ENCODE measurements around the gene STING1. TPM values are rescaled to one million over a fixed set of nuclear protein-coding genes. Genes with fewer than 3 reads are reported as not detected.

STING1 gene
- total and polyA plus RNA-seq, 2 of the 13 experiments (the other 11 are each of a cell fraction or from before 2014, with no cell fraction given) = 1.3 to 4.4 TPM

- 0 out of 4 replicates have a peak, but pooled peaks of 1 of the 2 experiments have one; percentile 31 for TF ChIP-seq ATF4 (CRISPR knock-in tag; IDR thresholded peaks at IDR 0.05)
- TF ChIP-seq ELF4 (CRISPR knock-in tag; IDR thresholded peaks at IDR 0.05; ENCODE audit: borderline replicate concordance) = 0 out of 2 replicates have a peak, but pooled peaks have one; percentile 60
- TF ChIP-seq PBX2 (CRISPR knock-in tag; IDR thresholded peaks at IDR 0.05) = no peak
- peak; percentile 76; the same call in 1 of the 2 replicates for TF ChIP-seq ZNF350 (CRISPR knock-in tag; IDR thresholded peaks at IDR 0.05; ENCODE audit: borderline replicate concordance, low read depth)
- TF ChIP-seq JARID2 (CRISPR knock-in tag; IDR thresholded peaks at IDR 0.05; ENCODE audit: insufficient replicate concordance) = peak; percentile 65
- no peak for TF ChIP-seq PCBP2 (optimal IDR thresholded peaks at IDR 0.05; ENCODE audit: low read depth, low read length, poor library complexity, severe bottlenecking)
- TF ChIP-seq ZNF337 (CRISPR knock-in tag; IDR thresholded peaks at IDR 0.05; ENCODE audit: borderline replicate concordance, low read depth) = peak; percentile 69; the same call in 1 of the 2 replicates
These were observed 43.3 kb downstream of the STING1 start, which contains the start of gene DNAJC18 (continued) for GRCh38 chr5:139439013-139439903.

- ChIA-PET POLR2A (interaction anchor here (0.8 to 2.4 kb wide), 19 partner anchors 8 to 145 kb away, joined by 3 to 52 read pairs (median 4); partner anchors contain the start of genes MATR3, SPATA24, STING1 and UBE2D2), CTCF (ENCODE audit: low intra/inter-chr PET ratio, low total read pairs) (no interaction called here)
- Histone ChIP-seq H3K9ac (ENCODE audit: insufficient read depth, low read depth, low read length) (peak overlapping the region; percentile 49), H3K36me3 (replicated peaks in 1 of 2; ENCODE audit: control insufficient read depth in 1 of 2, insufficient read depth in 2 of 2, low read length in 2 of 2) (no peaks in the 10 kb centered on the region), H3K4me1 (ENCODE audit: insufficient read depth, low read length) (peaks cover 15% of the 10 kb centered on the region), H3K27ac (ENCODE audit: extremely low read length, insufficient read depth, low read length) (peak overlapping the region; percentile 6), H3K79me2 (ENCODE audit: insufficient read depth, low read length) (no peaks in the 10 kb centered on the region), H3K27me3 (ENCODE audit: control insufficient read depth in 1 of 2, insufficient read depth in 2 of 2, low read length in 2 of 2) (0 out of 5 replicates have a peak, but pooled peaks cover 0 to 5% of the 10 kb centered on the region in 2 experiments), H2AFZ (ENCODE audit: low read length) (peak overlapping the region; percentile 54), H3K4me3 (replicated peaks in 1 of 3; ENCODE audit: insufficient read depth in 1 of 3, low read depth in 2 of 3, low read length in 3 of 3) (peak overlapping the region; percentile 89 to 98 (median 89)), H3K9me3 (ENCODE audit: low read length) (no peaks in the 10 kb centered on the region), H3K4me2 (ENCODE audit: low read depth, low read length) (peak overlapping the region; percentile 94), H4K20me1 (ENCODE audit: insufficient read depth, low read length) (no peaks in the 10 kb centered on the region)
- in situ Hi-C loops (cut with HindIII; ENCODE audit: extremely low pct_ligation_motif_present, low pct_unique_long_range_greater_than_20kb) (no loop called here), intact Hi-C loops (cut with micrococcal nuclease; ENCODE audit: unreplicated experiment) (loop anchor here (5.0 to 10.0 kb wide), 2 partner anchors 64 to 306 kb away; no protein-coding TSS in a partner anchor)
- FAIRE-seq = no peak
- 19% methylated on average over 7 of the region's 8 CpGs for WGBS (ENCODE audit: low lambda C conversion rate)
- no peak for ATAC-seq
- no peak for DNase-seq (ENCODE audit: low spot score)
- BruUV-seq (replicated peaks) = no TSS peak
- 0 out of 2 replicates have a peak, but pooled peaks have one; percentile 52 for TF ChIP-seq ZNF318 (CRISPR knock-in tag; IDR thresholded peaks at IDR 0.05)
These were observed 43.9 kb downstream of the STING1 start for GRCh38 chr5:139438707-139439012.

All from HepG2 (cell line).